H1 (cell line): ENCODE measurements around the gene PAK5. TPM values are rescaled to one million over a fixed set of nuclear protein-coding genes. Genes with fewer than 3 reads are reported as not detected.

ENCODE experiments used
- BACH1 ChIP-seq: IDR thresholded peaks from 2 replicates; pipeline ENCODE4 v1.6.1; 2012; ENCODE audit warnings: low read length, improper control_type of control experiment
- BCL11A ChIP-seq, 2 experiments: IDR thresholded peaks; one replicate each; pipeline ENCODE4 v1.6.1; 2011; ENCODE audit warnings: low read depth in 2 of 2, low read length in 2 of 2, mild to moderate bottlenecking in 2 of 2
- CTCF ChIP-seq, 3 experiments: IDR thresholded peaks; 1 replicate in 2 of 3; 2 replicates in 1 of 3; pipeline versions ENCODE4 v1.5.1 to v1.6.1; 2011; ENCODE audit warnings: low read length in 3 of 3, mild to moderate bottlenecking in 3 of 3, inconsistent platforms in 2 of 3, low read depth in 1 of 3, moderate library complexity in 1 of 3; ENCODE audit not compliant: insufficient read depth in 1 of 3; ENCODE audit errors: control extremely low read depth in 1 of 3
- E2F6 ChIP-seq: IDR thresholded peaks from 2 replicates; pipeline ENCODE4 v1.6.1; 2012; ENCODE audit warnings: inconsistent platforms
- NANOG ChIP-seq: IDR thresholded peaks from 2 replicates; pipeline ENCODE4 v1.6.1; 2011; ENCODE audit warnings: low read length, low read depth, mild to moderate bottlenecking, inconsistent platforms; ENCODE audit not compliant: insufficient read depth, poor library complexity, severe bottlenecking
- POLR2A ChIP-seq, 2 experiments: IDR thresholded peaks; 1 replicate in 1 of 2; 2 replicates in 1 of 2; pipeline ENCODE4 v1.6.1; 2011; ENCODE audit warnings: low read depth in 2 of 2, low read length in 2 of 2, mild to moderate bottlenecking in 2 of 2; ENCODE audit errors: control extremely low read depth in 1 of 2
- POLR2AphosphoS5 ChIP-seq: IDR thresholded peaks from 2 replicates; pipeline ENCODE4 v1.6.1; 2011; ENCODE audit warnings: low read depth, low read length
- SIRT6 ChIP-seq: IDR thresholded peaks from one replicate; pipeline ENCODE4 v1.7.1; 2012; ENCODE audit warnings: low read length, inconsistent platforms
- SIX5 ChIP-seq: IDR thresholded peaks from 2 replicates; pipeline ENCODE4 v1.6.1; 2011; ENCODE audit warnings: mild to moderate bottlenecking, low read depth, low read length
- USF2 ChIP-seq: IDR thresholded peaks from 2 replicates; pipeline ENCODE4 v1.6.1; 2011; ENCODE audit warnings: low read length, improper control_type of control experiment
- polyA plus RNA-seq, 7 experiments: library from polyadenylated mRNA; depleted of rRNA in 3 of 7; stranded (reverse) in 5 of 7; unstranded in 2 of 7; fragments of >200 nt in 5 of 7; fragments of 200-250 nt in 2 of 7; gene quantifications; 1 replicate in 5 of 7; 2 replicates in 1 of 7; 4 replicates in 1 of 7; pipeline versions ENCODE4 v1.2.1 to v1.2.3, GENCODE V29; 2011 to 2013; ENCODE audit warnings: missing spikeins in 2 of 7, mixed read lengths in 2 of 7
- total RNA-seq: library from RNA; stranded (reverse); fragmentation: NEBNext Ultra II Directional; extraction: Animal tissue kit (Norgen Biotek cat#: 25700); gene quantifications from 2 replicates; pipeline ENCODE4 v1.2.1, GENCODE V29; 2021

The PAK5 gene
- total and polyA plus RNA-seq, 2 of the 8 experiments (the other 6 are each of a cell fraction or from before 2014, with no cell fraction given), result 0.54 to 0.80 TPM

GRCh38 chr20:9592419-9592818 lies 246.5 kb downstream of the PAK5 start (continued):
- TF ChIP-seq CTCF (IDR thresholded peaks at IDR 0.05; ENCODE audit: control extremely low read depth in 1 of 3, insufficient read depth in 1 of 3, low read depth in 1 of 3, low read length in 3 of 3) (no peak), SIX5 (no peak), POLR2AphosphoS5 (no peak), POLR2A (IDR thresholded peaks at IDR 0.05; ENCODE audit: control extremely low read depth in 1 of 2, low read depth in 2 of 2, low read length in 2 of 2) (no peak), BACH1 (no peak), E2F6 (no peak), BCL11A (IDR thresholded peaks at IDR 0.05; ENCODE audit: low read depth in 2 of 2, low read length in 2 of 2) (no peak), NANOG (no peak), USF2 (no peak), SIRT6 (no peak)
- TF ChIP-seq, all 59 proteins: peak for 0
